NCI-H2196 (cell line): ENCODE data around the gene PGAM5.
"Not testable (repeated sequence)": the region's sequence is repeated elsewhere in the genome, so short reads cannot be mapped to it uniquely, and the experiment has no call there.

Experiments
- DNase-seq: peaks from one replicate; lab custom pipeline; 2025; ENCODE audit not compliant: unreplicated experiment; lab: John Stamatoyannopoulos, UW

PGAM5 gene

DNA sequence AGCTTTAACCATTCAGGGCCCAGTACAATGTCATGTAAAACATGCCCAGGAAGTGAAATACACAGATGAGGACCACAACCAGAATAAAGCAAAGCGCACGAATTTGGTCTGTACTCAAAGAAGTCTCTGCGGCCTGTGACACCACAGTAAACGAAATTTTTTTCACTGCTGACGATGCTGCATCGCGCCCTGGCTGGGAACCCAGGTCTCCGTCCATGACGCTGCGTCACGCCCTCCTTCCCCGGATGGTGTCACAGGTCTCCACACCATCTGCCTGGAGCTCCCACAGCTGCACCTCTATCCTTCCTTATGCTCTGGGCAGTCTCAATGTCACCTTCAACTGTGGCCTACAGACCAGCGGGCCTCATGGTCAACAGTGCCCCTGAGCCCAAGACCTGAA, 33.2 kb downstream of the PGAM5 start:
- no peak for DNase-seq

- peak; percentile 50 for DNase-seq
Measured at GRCh38 chr12:132746613-132747012, 36.0 kb downstream of the PGAM5 start.

DNA sequence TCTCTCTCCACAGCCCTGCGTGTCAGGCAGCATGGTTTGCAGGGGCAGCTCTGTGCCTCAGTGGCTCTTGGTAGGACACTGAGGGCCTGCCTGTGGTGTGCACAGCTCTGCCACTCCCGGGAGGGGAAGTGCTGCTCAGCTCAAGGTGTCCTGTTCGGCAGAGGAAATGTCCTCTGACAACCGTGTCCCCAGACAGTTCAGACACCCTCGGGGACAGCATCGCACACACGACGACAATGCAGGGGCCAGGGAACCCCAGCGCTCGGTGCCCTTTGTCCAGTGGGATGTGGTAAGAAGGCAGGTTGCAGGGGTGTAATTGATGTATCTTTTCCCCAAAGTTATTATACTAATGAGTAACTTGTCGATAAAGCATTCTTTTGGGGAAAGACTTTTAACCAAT, 36.8 kb downstream of the PGAM5 start:
- DNase-seq, result no peak

- no peak for DNase-seq
Measured at GRCh38 chr12:132747896-132748295, 37.3 kb downstream of the PGAM5 start.

DNA sequence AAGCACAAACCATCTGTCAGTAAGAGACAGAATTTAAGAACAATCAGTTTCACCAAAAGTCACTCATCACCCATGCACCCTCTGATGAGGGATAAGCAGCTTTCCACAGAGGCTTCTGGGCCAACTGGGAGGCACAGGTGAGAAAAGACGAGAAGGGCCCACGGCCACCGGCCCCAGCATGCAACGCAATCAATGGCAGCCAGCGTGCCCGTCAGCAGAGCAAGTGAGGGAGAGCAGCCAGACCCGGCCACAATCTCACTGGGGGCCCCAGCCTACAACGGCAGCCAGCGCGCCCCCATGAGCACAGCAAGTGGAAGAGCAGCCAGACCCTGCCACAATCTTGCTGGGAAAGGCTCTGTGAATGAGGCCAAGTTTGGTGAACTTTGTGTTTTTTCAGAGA, 37.7 kb downstream of the PGAM5 start:
- DNase-seq, result no peak

GRCh38 chr12:132753670-132754069, 43.0 kb downstream of the PGAM5 start:
- DNase-seq, result not testable (repeated sequence)

DNA sequence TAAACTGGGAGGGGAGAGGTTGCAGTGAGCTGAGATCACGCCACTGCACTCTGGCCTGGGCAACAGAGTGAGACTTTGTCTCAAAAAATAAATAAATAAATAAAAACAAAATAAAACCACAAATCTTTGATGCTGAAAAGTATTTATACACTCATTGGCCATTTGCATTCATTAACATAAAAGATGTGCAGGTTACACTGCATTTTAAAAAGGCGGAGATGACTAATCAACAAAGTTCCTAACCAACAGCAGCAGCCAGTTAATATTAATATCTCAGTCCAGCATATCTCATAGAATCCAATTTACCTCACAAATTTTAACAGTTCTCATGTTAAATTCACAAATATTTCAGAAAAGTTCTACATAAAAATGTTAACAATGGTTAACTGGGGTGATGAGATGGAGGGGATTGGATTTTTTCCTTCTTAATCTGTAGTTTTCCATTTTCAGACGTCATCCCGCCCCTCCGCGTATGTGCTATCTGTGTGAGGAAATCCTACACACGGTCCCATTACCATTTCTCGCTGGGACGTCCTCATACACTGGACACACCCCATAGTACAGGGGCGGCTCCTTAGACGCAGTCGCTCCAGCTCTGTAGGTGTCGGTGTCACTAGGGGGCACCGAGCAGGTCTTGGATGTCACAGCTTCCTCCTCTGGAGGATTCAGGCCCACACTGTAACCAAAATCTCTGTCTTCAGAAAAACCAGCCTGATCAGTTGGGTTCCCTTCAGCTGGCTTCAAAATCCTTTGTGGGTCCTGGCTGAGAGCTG, 43.7 kb downstream of the PGAM5 start:
- DNase-seq, result no peak

DNA sequence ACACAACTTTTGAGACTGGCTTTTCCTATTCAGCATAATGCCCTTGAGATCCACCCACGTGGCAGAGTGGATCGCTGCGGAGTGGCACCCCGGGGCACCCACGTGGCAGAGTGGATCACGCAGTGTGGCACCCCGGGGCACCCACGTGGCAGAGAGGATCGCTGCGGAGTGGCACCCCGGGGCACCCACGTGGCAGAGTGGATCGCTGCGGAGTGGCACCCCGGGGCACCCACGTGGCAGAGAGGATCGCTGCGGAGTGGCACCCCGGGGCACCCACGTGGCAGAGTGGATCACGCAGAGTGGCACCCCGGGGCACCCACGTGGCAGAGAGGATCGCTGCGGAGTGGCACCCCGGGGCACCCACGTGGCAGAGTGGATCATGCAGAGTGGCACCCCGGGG, 48.2 kb downstream of the PGAM5 start:
- not testable (repeated sequence) for DNase-seq

- no peak for DNase-seq
Measured at GRCh38 chr12:132759359-132759758, 48.7 kb downstream of the PGAM5 start.

- DNase-seq, result peak; percentile 67
Measured at GRCh38 chr12:132761032-132761920, 50.6 kb downstream of the PGAM5 start, which contains the start of gene ANKLE2. Gene ANKLE2, minus strand, starts transcription at chr12:132761832. Its CDS starts 34 bp downstream, at chr12:132761798.

DNA sequence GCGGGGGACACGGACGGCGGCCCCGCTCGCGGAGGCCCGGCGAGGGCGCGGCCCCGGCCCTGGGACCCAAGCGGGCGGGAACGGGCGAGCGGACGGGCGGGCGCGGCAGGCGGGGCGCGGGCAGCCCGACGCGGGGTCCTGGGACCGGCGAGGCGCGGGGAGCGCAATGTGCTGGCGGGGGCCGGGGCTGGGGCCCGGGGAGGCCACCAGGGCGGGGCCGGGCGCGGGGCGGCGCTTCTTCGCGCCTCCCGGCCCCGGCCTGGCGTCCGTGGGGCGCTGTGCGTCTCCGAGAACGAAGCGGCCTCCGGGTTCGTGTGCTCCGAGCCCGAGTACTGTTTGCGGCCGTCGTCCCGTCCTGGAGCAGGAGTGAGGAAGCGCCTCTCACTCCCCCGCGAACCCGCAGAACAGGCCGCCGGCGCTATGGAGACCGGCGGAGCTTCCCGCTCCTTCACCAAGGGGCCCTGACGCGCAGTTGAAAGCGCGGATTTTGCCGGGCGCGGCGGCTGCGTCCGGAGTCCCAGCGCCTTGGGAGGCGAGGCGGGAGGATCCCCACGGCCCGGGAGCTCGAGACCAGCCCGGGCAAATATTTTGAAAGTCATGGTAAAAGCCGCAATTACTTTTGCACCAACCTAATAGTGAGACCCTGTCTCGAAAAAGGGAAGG, 51.4 kb downstream of the PGAM5 start:
- peak; percentile 89 for DNase-seq

DNA sequence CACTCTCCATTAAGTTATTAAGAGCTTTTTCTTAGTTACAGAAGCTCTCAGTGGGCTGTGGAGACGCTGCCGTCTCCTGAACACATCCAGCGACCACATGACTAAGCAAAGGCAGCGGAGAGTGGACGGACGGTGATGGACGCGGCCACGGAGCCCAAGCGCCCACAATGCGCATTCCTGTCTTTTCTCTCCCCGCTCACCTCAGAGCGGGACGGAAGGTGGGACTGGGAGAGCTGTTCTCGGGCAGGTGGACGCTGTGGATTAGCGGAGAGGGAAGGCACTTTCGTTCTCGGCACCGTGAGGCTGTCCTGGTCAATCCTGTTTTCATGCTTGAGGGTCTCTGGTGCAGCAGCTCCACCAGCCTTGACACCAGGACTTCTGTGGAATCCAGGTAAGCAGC, 53.6 kb downstream of the PGAM5 start:
- DNase-seq, result no peak

GRCh38 chr12:132765361-132765760, 54.7 kb downstream of the PGAM5 start:
- no peak for DNase-seq

GRCh38 chr12:132766380-132767085, 55.9 kb downstream of the PGAM5 start:
- no peak for DNase-seq

- DNase-seq, result no peak
Measured at GRCh38 chr12:132771126-132771838, 60.6 kb downstream of the PGAM5 start.
